Activated CD4-positive, alpha-beta T cell treated with anti-CD3 and anti-CD28 coated beads for 48 hours (primary cell): ENCODE measurements around the gene FSTL4.

Experiments
- DNase-seq: peaks from one replicate; pipeline ENCODE4 v3.0.0-alpha.2; 2020

Gene FSTL4

GRCh38 chr5:133612249-133612860, at the start of gene FSTL4:
FSTL4 (minus strand) TSS chr5:133612541.
- DNase-seq: peak; percentile 37

- no peak for DNase-seq
Measured at GRCh38 chr5:133661389-133661788, 49.0 kb upstream of the FSTL4 start.

DNA sequence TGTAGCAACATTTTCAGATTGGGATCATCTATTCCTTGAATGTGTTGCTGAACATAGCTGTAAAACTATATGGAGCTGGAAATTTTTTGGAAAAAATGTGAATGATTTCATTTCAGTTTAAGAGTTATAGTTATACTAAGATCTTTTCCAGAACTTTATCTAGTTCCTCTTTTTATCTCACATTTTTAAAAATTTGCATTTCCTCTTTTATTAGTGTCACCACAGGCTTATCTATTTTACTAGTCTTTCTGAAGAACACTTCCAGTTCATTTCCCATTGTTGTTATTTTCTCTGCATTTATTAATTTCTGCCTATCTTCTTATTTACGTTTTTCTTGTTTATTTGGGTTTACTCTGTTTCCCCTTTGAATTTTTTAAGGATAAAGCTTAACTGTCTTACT, 46.0 kb upstream of the FSTL4 start:
- no peak for DNase-seq

- no peak for DNase-seq
Measured at GRCh38 chr5:133657036-133657435, 44.7 kb upstream of the FSTL4 start.

DNA sequence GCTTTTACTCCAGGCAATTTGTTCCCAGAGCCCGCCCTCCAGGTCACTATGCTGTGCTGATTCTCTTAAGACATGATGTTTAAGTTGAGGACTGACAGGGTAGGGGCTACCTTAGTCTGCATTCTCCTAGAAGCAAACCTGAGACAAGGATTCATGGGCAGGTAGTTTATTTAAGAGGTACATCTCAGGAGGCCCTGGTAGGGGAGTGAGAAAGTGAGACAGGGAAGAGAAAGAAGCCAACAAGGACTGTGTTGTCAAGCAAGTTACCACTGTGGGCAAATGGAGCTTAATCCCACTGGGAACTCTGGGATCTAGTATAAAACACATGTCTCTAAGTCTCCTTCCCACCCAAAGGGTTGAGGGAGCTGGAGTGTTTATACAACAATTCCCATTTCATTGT, 43.6 kb upstream of the FSTL4 start:
- no peak for DNase-seq

- no peak for DNase-seq
Measured at GRCh38 chr5:133653760-133654049, 41.4 kb upstream of the FSTL4 start.

DNA sequence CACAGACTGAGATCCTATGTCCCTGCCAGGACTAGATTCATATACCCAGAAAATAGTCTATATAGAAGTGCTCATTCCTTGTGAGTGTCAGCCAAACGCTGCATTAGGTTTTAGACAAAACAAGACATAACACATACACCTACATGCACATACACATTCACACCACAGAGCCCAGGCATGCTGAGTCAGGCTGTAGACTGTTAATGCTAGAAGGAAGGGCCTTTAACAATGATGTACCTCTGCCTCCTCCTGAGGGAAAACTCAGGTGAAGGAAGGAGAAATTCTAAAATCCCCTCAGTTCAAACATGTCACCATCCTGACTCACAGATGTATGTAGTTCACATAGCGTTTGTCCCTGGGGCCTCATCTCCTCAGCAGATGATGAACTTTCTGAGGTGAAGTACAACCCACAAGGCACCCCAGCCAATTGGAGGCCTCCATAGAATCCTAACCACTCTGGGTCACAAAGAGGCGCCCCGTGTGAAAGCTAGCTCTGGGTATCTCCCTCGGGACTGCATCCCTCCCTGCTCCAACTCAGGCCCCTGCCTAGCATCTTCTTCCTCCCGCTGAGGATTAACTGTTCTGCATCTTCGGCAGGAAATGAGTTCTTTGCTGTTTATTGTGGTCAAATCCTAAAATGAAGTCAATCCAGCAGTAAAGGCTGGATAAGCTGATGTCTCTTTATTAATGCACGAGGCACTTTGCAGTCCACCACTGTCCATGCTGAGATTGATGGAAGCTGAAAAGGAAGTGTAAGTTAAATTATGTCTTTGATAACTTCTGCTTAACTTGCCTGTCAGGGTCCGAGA, 40.8 kb upstream of the FSTL4 start:
- no peak for DNase-seq

DNA sequence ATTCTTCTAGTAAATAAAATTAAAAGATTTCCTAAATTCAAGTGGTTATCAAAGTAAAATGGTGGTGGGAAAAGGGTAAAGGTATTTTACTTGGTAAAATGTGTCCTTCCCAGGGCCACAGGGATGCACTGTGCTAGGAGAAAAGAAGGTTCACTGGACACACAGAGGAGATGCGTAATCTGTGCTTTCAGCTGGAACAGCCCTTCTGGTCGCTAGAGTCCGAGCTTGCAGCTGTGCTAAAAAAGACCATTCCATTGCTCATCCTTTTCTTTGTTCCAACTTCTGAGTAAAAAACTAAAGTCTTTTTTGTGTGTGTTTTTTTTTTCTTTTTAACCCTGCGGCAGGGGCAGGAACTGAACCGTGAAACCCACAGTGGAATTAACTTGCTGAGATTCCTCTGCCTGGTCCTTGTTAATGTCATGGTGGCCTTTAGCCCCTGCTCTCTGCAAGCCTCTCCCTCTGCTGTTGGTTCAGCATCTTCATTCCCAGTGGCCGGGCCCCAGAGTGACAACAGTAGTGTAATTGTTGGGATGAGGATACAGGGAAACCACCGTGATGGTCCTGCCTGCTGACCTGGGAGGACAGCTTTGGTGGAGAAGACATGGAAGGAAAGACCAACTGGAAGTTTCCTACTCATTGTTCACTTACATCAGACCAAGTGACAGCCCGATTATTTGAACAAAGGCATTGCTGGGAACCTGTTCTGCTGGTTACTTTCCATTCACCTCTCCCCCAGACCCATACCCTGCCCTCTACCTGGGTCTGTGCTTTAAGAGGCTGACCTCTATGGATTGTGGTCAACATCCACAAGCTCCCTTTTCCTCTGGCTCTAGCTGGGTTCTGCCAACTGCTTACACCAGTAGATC, 31.9 kb upstream of the FSTL4 start:
- no peak for DNase-seq

- DNase-seq: no peak
Measured at GRCh38 chr5:133643365-133643764, 31.0 kb upstream of the FSTL4 start.

DNA sequence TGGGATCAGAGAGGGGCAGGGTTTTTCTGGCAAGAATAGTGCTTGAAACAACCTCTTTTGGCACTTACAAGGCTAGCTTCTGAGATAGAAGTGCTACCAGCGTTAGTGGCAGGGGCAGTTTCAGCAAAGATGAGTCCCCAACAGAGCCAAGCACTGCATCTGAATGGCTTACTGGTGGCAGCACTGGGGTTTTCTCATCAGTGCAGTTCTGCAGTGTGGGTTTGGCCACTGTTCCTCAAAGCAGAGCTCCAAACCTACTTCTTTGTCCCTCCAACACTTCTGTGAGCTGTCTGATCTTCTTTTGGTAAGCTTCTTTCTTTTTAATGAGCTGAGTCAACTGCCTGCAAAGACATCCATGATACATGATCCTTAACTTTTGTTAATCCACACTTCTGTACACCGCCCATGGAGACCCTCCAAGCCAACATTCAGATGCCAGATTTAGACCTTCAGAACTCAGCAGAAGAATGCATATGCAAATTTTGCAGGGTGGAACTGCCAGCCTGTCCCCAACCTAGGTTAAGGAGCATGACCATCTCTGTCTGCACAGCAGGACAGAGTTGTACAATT, 29.9 kb upstream of the FSTL4 start:
- no peak for DNase-seq

- DNase-seq: no peak
Measured at GRCh38 chr5:133641683-133642082, 29.3 kb upstream of the FSTL4 start.

DNA sequence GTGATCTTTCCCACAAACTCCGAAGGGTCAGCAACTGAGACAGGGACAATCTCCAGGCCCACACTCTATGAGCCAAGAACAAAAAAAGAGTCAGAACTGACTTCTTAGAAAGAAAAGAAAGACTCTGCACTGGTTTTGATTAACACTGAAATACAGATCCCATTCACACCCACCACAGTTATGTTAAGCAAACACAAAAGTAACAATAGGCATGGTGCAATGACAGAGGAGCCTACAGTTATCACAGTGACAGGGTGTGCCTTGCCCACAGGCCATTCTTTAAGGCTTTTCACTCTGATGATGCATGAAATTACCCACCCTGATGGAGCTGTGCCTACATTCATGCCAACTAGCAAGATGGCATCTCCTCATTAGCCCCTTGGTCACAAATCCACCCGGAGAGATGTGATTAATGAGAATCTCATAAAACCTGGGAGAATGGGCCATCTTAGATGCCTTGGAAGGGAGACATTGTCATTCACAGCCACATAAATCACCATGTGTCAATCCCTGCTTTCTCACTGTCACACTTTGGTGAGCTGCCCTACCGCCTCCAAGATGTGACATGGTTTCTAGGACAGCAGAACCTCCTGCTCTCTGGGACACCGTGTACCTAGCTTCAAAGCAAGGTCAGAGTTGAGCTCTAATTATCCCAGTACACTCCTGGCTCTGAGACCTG, 27.6 kb upstream of the FSTL4 start:
- DNase-seq: no peak

GRCh38 chr5:133638436-133638835, 26.1 kb upstream of the FSTL4 start:
- no peak for DNase-seq

- DNase-seq: no peak
Measured at GRCh38 chr5:133637206-133637605, 24.9 kb upstream of the FSTL4 start.

DNA sequence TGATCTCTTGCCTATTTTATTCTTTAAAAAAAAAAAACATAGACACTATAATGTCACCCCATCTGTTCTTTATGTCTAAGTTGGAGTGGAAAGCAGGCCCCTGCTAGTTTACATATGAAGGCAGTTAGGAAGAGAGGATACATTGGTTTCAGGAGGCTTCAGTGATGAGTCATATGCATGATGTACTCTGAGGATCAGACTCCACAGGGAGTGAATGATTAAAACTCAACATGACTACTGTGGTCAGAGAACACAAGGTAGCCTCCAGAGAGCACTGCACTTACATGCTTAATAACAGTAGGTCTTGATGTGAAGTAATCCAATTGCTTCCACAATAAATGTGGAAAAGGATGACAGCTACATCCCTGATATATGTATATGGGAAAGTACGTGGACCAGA, 22.7 kb upstream of the FSTL4 start:
- DNase-seq: no peak

GRCh38 chr5:133627180-133627579, 14.8 kb upstream of the FSTL4 start:
- DNase-seq: peak; percentile 12

DNA sequence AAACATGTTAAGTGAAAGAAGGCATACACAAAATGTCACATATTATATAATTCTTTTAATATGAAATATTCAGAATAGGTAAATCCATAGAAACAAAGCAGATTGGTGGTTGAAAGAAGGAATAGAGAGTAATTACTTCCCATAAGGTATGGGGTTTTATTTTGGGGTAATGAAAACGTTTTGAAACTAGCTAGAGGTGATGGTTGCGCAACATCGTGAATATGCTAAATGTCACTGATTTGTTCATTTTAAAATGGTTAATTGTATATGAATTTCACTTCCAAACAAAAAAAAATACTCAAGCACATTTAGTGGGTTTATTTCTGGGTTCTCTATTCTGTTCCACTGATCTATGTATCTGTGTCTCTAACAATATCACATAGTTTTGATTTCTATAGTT, 12.0 kb upstream of the FSTL4 start:
- DNase-seq: no peak

DNA sequence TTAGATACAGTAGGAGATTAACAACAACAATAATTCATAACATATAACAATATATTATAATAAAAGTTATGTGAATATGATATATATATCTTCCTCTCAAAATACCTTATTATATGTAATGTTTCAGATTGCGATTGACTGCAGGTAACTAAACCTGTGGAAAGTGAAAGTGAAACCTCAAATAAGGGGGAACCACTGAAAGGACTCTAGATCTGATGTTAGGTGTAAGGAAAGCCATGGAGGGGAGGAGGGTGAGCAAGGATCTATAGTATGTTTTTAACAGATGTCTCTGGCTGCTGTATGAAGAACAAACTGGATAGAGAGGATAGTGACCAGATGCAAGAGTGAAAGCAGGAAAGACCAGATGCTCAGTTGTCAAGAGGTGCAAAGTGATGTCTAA, 5.8 kb upstream of the FSTL4 start:
- no peak for DNase-seq

DNA sequence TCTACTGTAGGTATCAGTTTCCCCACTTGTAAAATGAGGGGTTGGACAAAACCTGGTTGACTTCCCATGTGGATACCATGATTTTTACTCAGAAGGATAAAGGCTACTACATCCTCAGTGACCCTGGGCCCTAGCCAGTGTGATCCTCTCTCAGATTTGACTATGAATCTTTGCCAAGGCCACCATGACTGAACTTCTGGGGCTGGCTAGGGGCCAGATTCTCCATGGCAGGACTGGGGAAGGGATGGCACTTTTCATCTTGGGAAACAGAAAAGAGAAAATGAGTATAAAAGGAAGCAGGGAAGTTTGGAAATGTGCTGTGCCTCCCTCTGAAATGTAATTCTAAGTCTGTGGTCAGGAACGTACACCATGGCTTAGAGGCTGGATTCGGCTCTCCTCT, 1.4 kb upstream of the FSTL4 start:
- no peak for DNase-seq

DNA sequence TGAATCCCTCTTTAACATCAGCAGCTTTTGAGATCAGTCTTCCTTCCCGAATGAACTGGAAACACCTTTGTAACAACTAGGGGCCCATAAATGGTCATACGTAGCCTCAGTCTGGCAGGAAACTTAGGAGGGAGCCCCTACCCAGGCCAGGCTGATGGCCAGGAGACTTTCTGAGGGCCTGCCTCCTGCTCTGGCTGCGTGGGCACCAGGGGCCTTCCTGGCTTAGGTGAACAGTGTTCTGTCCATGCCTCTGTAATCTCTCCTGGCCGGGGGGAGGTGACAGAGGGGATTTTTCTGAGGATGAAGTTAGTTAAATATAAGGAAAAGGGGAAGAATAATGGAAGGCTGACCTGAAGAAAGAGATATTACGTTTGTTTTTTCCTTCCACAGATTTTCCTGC, 843 bp upstream of the FSTL4 start:
- no peak for DNase-seq

DNA sequence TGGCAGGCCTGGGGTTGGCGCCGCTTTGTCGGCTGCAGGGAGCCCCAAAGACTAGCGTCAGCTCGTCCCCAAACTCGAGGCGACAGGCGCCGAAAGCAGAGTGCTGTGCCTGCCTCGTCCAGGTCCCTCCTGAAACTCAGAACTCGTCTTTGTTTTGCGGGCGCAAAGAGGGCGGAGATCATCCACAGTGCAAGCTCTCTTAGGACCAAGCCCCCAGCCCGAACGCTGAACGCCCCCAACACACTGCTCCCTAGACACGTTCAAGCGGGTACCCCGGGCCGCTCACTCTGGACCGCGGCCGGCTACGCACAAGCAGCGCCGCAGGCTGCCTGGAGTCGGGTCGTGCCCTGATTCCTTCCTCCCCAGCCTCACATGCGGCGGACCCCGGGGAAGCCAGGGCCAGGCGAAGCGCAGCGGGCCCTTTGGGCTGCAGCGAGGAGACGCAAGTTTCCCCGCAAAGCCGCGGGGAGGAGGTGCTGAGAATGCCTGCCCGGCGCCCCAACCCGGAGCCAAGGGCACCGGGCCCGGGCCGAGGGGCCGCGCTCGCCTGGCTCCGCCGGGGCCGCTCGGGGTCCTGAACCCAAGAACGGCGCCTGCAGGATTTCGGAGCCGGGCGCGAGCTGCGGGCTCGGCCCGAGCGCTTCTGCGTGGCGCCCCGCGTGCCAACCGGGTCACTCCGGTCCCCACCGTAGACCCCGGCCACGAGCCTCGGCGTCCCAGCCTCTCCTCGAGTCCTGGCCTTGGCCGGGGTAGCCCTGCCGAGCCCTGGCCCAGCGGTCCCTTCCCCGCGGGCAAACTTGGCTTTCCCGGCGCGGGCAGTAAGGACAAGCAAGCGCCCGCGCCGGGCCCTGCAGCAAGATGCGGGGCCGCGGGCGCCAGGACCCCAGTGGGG, 738 bp downstream of the FSTL4 start:
- peak; percentile 13 for DNase-seq
